ENCODE measurements around the gene SCYL3. TPM values are rescaled to one million over a fixed set of nuclear protein-coding genes. Genes with fewer than 3 reads are reported as not detected.

SCYL3 gene
- total and polyA plus RNA-seq, 4 donors = 2.4 to 11.9 (median 6.1) TPM

DNA sequence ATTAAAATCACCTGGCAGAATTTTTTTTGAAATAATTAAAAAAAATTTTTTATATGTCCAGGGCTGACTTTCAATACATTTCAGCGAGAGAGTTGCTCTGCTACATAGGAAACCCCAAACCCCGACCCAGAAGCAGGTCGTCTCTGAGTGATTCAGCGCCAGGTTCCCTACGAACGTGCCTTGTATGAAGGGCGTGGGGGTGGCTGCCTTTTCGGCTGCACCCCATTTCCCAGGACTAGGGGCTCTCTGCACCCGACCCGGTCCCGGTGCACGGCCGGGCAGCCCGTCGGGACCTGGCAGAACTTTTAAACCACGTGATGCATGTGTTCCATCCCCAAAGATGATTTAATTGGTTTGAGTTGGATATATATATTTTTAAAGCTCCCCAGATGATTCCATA, 15.8 kb upstream of the SCYL3 start:
- Histone ChIP-seq H3K9me3 (ENCODE audit: control insufficient read depth, low read length) (no peaks in the 10 kb centered on the region), H3K4me3 (ENCODE audit: low read length in 2 of 2) (no peak overlapping the region), H3K36me3 (ENCODE audit: control insufficient read depth in 1 of 2, insufficient read depth in 2 of 2, low read length in 1 of 2) (peaks cover 0 to 3% of the 10 kb centered on the region in 2 donors), H3K27ac (ENCODE audit: low read depth in 1 of 2, low read length in 2 of 2) (no peak overlapping the region), H3K27me3 (ENCODE audit: control insufficient read depth in 1 of 2, insufficient read depth in 2 of 2, low read length in 1 of 2) (no peaks in the 10 kb centered on the region), H3K4me1 (ENCODE audit: control insufficient read depth in 1 of 2, insufficient read depth in 2 of 2, low read length in 2 of 2) (peaks cover 0 to 1% of the 10 kb centered on the region in 2 donors)
- intact Hi-C loops (cut with DNase I) = no loop called here
- DNase-seq = no peak
- ATAC-seq (ENCODE audit: low FRiP score) = no peak
- 93 to 94% methylated on average over 16 of the region's 16 CpGs for WGBS, 2 donors

DNA sequence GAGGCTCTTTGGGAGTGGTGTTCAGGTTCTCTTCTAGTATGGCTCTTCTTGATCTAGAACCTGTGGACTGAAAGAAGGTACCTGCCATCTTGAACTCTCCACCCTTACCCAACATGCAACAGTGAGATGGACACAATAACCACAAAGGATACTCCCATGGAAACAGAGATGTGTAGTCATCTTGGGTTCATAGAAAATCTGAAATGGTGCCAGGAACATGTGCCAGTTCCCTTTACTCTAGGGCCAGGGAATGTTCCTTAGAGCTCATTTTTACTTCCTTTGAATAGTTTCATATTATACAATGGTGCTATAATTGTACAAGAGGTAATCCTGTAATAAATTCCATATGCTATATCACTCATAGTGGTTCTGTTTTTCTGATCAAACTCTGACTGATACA, 13.2 kb upstream of the SCYL3 start:
- intact Hi-C loops (cut with DNase I) = no loop called here
- Histone ChIP-seq H3K9me3 (ENCODE audit: control insufficient read depth, low read length) (no peaks in the 10 kb centered on the region), H3K36me3 (ENCODE audit: control insufficient read depth in 1 of 2, insufficient read depth in 2 of 2, low read length in 1 of 2) (no peaks in the 10 kb centered on the region), H3K27ac (ENCODE audit: low read depth in 1 of 2, low read length in 2 of 2) (no peak overlapping the region), H3K4me1 (ENCODE audit: control insufficient read depth in 1 of 2, insufficient read depth in 2 of 2, low read length in 2 of 2) (peaks cover 0 to 1% of the 10 kb centered on the region in 2 donors), H3K27me3 (ENCODE audit: control insufficient read depth in 1 of 2, insufficient read depth in 2 of 2, low read length in 1 of 2) (no peaks in the 10 kb centered on the region), H3K4me3 (ENCODE audit: low read length in 2 of 2) (no peak overlapping the region)
- ATAC-seq (ENCODE audit: low FRiP score) (no peak), DNase-seq (no peak)

DNA sequence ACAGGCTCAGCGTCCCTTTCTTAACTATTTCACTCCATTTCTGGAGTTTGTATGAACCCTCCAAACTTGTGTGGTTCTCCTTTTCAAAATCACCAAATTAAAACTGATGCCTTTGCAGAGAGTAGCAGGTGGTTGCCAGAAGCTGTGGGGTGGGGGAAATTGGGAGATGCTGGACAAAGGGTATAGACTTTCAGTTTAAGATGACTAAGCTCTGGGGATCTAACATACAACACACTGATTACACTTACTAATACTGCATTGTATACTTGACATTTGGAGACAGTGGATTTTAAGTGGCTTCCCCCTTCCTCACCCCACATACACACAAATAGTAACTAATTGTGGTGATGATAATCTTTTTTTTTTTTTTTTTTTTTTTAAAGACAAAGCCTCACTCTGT, 11.1 kb upstream of the SCYL3 start:
- Histone ChIP-seq H3K36me3 (ENCODE audit: control insufficient read depth in 1 of 2, insufficient read depth in 2 of 2, low read length in 1 of 2) (no peaks in the 10 kb centered on the region), H3K4me3 (ENCODE audit: low read length in 2 of 2) (no peak overlapping the region), H3K4me1 (ENCODE audit: control insufficient read depth in 1 of 2, insufficient read depth in 2 of 2, low read length in 2 of 2) (peaks cover 0 to 1% of the 10 kb centered on the region in 2 donors), H3K27me3 (ENCODE audit: control insufficient read depth in 1 of 2, insufficient read depth in 2 of 2, low read length in 1 of 2) (no peaks in the 10 kb centered on the region), H3K9me3 (ENCODE audit: control insufficient read depth, low read length) (peaks cover 1% of the 10 kb centered on the region), H3K27ac (ENCODE audit: low read depth in 1 of 2, low read length in 2 of 2) (no peak overlapping the region)
- 68 to 75% methylated on average over 1 of the region's 1 CpG for WGBS, 2 donors
- no peak for DNase-seq
- no peak for ATAC-seq (ENCODE audit: low FRiP score)
- intact Hi-C loops (cut with DNase I) = no loop called here

DNA sequence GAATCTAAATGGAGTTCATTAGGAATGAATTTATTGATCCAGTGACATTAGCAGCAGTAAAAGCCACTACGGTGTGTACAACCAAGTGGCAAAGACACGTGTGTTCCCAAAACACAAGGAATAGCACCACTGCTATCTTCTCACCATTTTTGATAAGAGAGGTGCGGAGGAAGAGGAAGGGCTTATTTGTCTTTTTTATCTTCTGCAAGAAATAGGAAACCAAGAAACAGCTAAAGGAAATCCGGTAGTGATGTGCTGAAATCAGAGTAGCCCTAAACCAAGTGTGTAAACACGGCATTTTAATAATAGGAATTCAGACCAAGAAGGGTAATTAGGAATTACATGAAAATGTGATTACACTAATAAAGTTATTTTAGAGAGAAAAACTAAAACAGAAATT, 9.1 kb upstream of the SCYL3 start:
- Histone ChIP-seq H3K4me1 (ENCODE audit: control insufficient read depth in 1 of 2, insufficient read depth in 2 of 2, low read length in 2 of 2) (peaks cover 0 to 1% of the 10 kb centered on the region in 2 donors), H3K9me3 (ENCODE audit: control insufficient read depth, low read length) (peaks cover 2% of the 10 kb centered on the region), H3K27me3 (ENCODE audit: control insufficient read depth in 1 of 2, insufficient read depth in 2 of 2, low read length in 1 of 2) (no peaks in the 10 kb centered on the region), H3K36me3 (ENCODE audit: control insufficient read depth in 1 of 2, insufficient read depth in 2 of 2, low read length in 1 of 2) (no peaks in the 10 kb centered on the region), H3K4me3 (ENCODE audit: low read length in 2 of 2) (no peak overlapping the region), H3K27ac (ENCODE audit: low read depth in 1 of 2, low read length in 2 of 2) (no peak overlapping the region)
- WGBS, 2 donors = 78% methylated on average over 5 of the region's 5 CpGs
- ATAC-seq (ENCODE audit: low FRiP score) (no peak), DNase-seq (no peak)
- intact Hi-C loops (cut with DNase I) = no loop called here

DNA sequence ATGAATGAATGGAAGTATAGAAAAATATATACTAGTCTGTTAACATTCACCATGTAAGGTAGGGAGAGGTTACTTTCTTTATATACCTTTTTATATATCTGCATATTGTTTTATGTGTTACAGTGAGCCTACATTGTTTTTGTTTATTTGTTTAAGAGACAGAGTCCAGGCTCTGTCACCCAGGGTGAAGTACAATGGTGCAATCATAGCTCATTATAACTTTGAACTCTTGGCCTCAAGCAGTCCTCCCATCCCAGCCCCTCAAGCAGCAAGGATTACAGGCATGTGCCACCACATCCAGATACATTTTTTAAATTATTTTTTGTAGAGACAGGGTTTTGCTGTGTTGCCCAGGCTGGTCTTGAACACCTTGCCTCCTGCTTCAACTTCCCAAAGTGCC, 7.4 kb upstream of the SCYL3 start:
- no peak for ATAC-seq (ENCODE audit: low FRiP score)
- H3K27me3 ChIP-seq (ENCODE audit: control insufficient read depth in 1 of 2, insufficient read depth in 2 of 2, low read length in 1 of 2) = no peaks in the 10 kb centered on the region
- H3K9me3 ChIP-seq (ENCODE audit: control insufficient read depth, low read length) = peaks cover 2% of the 10 kb centered on the region
- no peak for DNase-seq
- intact Hi-C loops (cut with DNase I) = no loop called here
- no peak overlapping the region for H3K27ac ChIP-seq (ENCODE audit: low read depth in 1 of 2, low read length in 2 of 2)
- no peaks in the 10 kb centered on the region for H3K36me3 ChIP-seq (ENCODE audit: control insufficient read depth in 1 of 2, insufficient read depth in 2 of 2, low read length in 1 of 2)
- no peaks in the 10 kb centered on the region for H3K4me1 ChIP-seq (ENCODE audit: control insufficient read depth in 1 of 2, insufficient read depth in 2 of 2, low read length in 2 of 2)
- no peak overlapping the region for H3K4me3 ChIP-seq (ENCODE audit: low read length in 2 of 2)

DNA sequence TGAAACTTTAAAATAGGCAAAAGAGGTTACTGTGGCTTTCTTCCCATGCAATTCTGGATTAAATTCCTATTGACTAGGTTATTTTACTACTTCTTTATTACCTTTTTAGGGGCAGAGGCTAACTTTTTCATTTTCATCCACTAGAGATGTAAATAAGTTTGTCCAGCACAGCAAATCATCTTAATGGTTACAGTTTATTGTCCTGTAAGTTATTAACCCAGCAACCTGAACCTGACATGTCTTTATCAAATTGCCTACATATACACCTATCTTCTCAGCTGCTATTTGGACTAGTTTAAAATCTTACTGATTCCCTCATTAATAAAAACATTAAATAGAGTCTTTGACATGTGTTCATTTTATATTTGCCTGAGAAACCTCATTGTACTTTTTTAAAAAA, 6.9 kb upstream of the SCYL3 start:
- intact Hi-C loops (cut with DNase I) = no loop called here

DNA sequence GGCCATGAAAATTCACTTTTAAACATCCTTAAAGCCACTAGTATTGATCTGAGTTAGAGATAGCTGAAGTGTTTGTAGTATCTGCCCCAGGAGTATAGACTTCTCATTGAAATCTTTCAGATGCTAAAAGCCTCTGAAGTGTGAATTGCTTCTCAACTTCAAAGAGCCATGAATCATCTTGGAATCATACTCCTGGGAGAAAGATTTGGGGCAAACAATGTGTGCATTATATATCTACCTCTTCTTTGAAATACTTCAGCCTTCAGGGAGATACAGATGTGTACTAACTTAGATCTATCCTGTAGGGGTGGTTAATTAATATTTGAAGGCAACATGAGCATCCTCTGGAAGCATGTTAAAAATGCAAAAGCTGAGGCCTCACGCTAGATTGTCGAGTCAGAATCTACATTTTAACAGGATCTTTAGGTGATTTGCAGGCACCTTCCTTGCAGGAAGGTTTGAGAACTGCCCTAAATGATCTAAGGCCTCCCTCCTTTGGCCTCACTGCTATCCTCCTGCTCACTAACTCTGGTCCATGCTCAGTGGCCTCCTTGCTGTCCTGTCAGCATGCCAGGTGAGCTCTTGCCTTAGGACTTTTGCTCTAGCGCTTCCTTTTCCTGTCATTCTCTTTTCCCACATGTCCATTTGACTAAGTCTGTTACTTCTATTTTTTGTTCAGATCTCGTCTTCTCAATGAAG, 6.0 kb upstream of the SCYL3 start:
- 59 to 80% methylated on average over 4 of the region's 4 CpGs for WGBS, 2 donors
- Histone ChIP-seq H3K9me3 (ENCODE audit: control insufficient read depth, low read length) (peaks cover 2% of the 10 kb centered on the region), H3K27me3 (ENCODE audit: control insufficient read depth in 1 of 2, insufficient read depth in 2 of 2, low read length in 1 of 2) (no peaks in the 10 kb centered on the region), H3K4me3 (ENCODE audit: low read length in 2 of 2) (no peak overlapping the region), H3K27ac (ENCODE audit: low read depth in 1 of 2, low read length in 2 of 2) (no peak overlapping the region), H3K36me3 (ENCODE audit: control insufficient read depth in 1 of 2, insufficient read depth in 2 of 2, low read length in 1 of 2) (no peaks in the 10 kb centered on the region), H3K4me1 (ENCODE audit: control insufficient read depth in 1 of 2, insufficient read depth in 2 of 2, low read length in 2 of 2) (no peaks in the 10 kb centered on the region)
- DNase-seq = no peak
- intact Hi-C loops (cut with DNase I) = no loop called here
- no peak for ATAC-seq (ENCODE audit: low FRiP score)

More for the DNA sequence above, 6.9 kb upstream of the SCYL3 start:
- ATAC-seq (ENCODE audit: low FRiP score) (no peak), DNase-seq (no peak)
- H3K27ac ChIP-seq (ENCODE audit: low read depth in 1 of 2, low read length in 2 of 2) = no peak overlapping the region
- no peaks in the 10 kb centered on the region for H3K27me3 ChIP-seq (ENCODE audit: control insufficient read depth in 1 of 2, insufficient read depth in 2 of 2, low read length in 1 of 2)
- no peaks in the 10 kb centered on the region for H3K4me1 ChIP-seq (ENCODE audit: control insufficient read depth in 1 of 2, insufficient read depth in 2 of 2, low read length in 2 of 2)
- H3K4me3 ChIP-seq (ENCODE audit: low read length in 2 of 2) = no peak overlapping the region
- peaks cover 2% of the 10 kb centered on the region for H3K9me3 ChIP-seq (ENCODE audit: control insufficient read depth, low read length)
- no peaks in the 10 kb centered on the region for H3K36me3 ChIP-seq (ENCODE audit: control insufficient read depth in 1 of 2, insufficient read depth in 2 of 2, low read length in 1 of 2)

DNA sequence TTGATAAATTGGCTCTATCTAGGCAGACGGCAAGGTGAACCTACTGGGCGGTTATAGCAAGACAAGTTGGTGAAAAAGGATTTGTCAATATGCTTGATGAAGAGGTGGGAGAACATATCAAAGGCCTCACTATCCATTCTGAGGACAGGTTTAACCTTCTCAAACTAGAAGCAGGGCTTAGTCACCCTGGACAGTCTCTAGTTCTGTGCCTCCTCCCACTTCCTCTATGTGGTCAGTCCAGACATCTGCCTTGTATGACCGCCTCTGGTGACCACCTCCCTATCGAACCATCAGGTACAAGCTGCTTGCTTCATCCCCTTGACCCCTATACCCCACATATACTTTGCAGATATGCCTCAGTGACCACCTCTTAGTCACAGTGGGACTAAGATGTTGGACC, 2.3 kb upstream of the SCYL3 start:
- 88 to 89% methylated on average over 4 of the region's 4 CpGs for WGBS, 2 donors
- no peaks in the 10 kb centered on the region for H3K27me3 ChIP-seq (ENCODE audit: control insufficient read depth in 1 of 2, insufficient read depth in 2 of 2, low read length in 1 of 2)
- no peaks in the 10 kb centered on the region for H3K36me3 ChIP-seq (ENCODE audit: control insufficient read depth in 1 of 2, insufficient read depth in 2 of 2, low read length in 1 of 2)
- H3K4me1 ChIP-seq (ENCODE audit: control insufficient read depth in 1 of 2, insufficient read depth in 2 of 2, low read length in 2 of 2) = peaks cover 0 to 2% of the 10 kb centered on the region in 2 donors
- H3K9me3 ChIP-seq (ENCODE audit: control insufficient read depth, low read length) = peaks cover 2% of the 10 kb centered on the region
- DNase-seq (no peak), ATAC-seq (ENCODE audit: low FRiP score) (no peak)
- intact Hi-C loops (cut with DNase I) = no loop called here
- H3K4me3 ChIP-seq (ENCODE audit: low read length in 2 of 2) = no peak overlapping the region
- no peak overlapping the region for H3K27ac ChIP-seq (ENCODE audit: low read depth in 1 of 2, low read length in 2 of 2)

DNA sequence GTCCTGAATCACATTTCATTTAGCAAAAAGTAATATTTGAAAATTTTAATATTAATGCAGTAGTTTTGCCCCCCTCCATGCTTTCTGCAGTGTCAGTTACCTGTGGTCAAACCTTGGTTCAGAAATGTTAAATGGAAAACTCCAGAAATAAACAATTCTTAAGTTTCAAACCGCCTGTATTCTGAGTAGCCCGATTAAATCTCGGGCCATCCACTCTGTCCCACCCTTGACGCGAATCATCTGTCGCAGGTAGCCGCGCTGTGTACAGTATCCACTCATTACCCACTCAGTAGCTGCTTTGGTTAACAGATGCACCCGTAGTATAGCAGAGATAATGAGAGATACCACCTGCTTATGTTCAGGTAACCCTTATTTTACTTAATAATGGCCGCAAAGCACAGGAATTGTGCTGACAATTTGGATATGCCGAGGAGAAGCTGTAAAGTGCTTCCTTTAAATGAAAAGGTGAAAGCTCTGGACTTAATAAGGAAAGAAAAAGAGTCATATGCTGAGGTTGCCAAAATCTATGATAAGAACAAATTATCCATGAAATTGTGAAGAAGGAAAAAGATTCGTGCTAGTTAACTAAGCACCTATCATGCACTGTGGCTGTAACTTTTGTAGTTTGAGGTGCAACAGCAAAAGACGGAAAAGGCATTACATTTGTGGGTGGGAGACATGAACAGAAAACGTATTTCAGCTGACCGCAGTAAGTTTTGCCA, 889 bp upstream of the SCYL3 start:
- Histone ChIP-seq H3K27ac (ENCODE audit: low read depth in 1 of 2, low read length in 2 of 2) (no peak overlapping the region), H3K4me1 (ENCODE audit: control insufficient read depth in 1 of 2, insufficient read depth in 2 of 2, low read length in 2 of 2) (peaks cover 0 to 6% of the 10 kb centered on the region in 2 donors), H3K36me3 (ENCODE audit: control insufficient read depth in 1 of 2, insufficient read depth in 2 of 2, low read length in 1 of 2) (no peaks in the 10 kb centered on the region), H3K27me3 (ENCODE audit: control insufficient read depth in 1 of 2, insufficient read depth in 2 of 2, low read length in 1 of 2) (no peaks in the 10 kb centered on the region), H3K4me3 (ENCODE audit: low read length in 2 of 2) (peak overlapping the region; percentile 1 to 44), H3K9me3 (ENCODE audit: control insufficient read depth, low read length) (no peaks in the 10 kb centered on the region)
- DNase-seq = no peak
- intact Hi-C loops (cut with DNase I) = no loop called here
- WGBS, 2 donors = 34 to 35% methylated on average over 15 of the region's 15 CpGs
- no peak for ATAC-seq (ENCODE audit: low FRiP score)
